Loucy (cell line): ENCODE measurements around the gene CACNA2D1.

ENCODE experiments used
- H2AFZ ChIP-seq: fragments of 200-600 bp; sonication (generic); 2 replicates; pipeline ENCODE4 v1.6.0; 2016; ENCODE audit warnings: antibody characterized with exemption, mild to moderate bottlenecking, low read length, moderate library complexity
- H3F3A ChIP-seq: fragments of 200-600 bp; 2 replicates; pipeline ENCODE4 v1.6.0; 2016; ENCODE audit warnings: antibody characterized with exemption, low read depth, mild to moderate bottlenecking
- H3K27me3 ChIP-seq: fragments of 200-600 bp; sonication (generic); 2 replicates; pipeline ENCODE4 v1.6.1; 2014; ENCODE audit warnings: low read length, mild to moderate bottlenecking; ENCODE audit not compliant: insufficient read depth, poor library complexity, severe bottlenecking
- H3K36me3 ChIP-seq: fragments of 200-600 bp; sonication (generic); 2 replicates; pipeline ENCODE4 v1.6.1; 2016; ENCODE audit warnings: low read length; ENCODE audit not compliant: insufficient read depth
- H3K4me1 ChIP-seq: fragments of 200-600 bp; sonication (generic); 2 replicates; pipeline ENCODE4 v1.5.1; 2014; ENCODE audit warnings: low read length, mild to moderate bottlenecking; ENCODE audit not compliant: insufficient read depth, poor library complexity, severe bottlenecking
- H3K4me2 ChIP-seq: fragments of 200-600 bp; sonication (generic); 2 replicates; pipeline ENCODE4 v1.6.0; 2014; ENCODE audit warnings: antibody characterized with exemption, low read length, low read depth, mild to moderate bottlenecking; ENCODE audit not compliant: poor library complexity, severe bottlenecking
- H3K4me3 ChIP-seq: fragments of 200-600 bp; sonication (generic); 2 replicates; pipeline ENCODE4 v1.5.1; 2014; ENCODE audit warnings: low read length, mild to moderate bottlenecking, mixed read lengths; ENCODE audit not compliant: poor library complexity, severe bottlenecking
- H3K79me2 ChIP-seq: fragments of 200-600 bp; sonication (generic); 2 replicates; pipeline ENCODE4 v1.6.1; 2014; ENCODE audit warnings: low read length; ENCODE audit not compliant: insufficient read depth
- H3K9ac ChIP-seq: fragments of 200-600 bp; sonication (generic); 2 replicates; pipeline ENCODE4 v1.6.0; 2014; ENCODE audit warnings: mild to moderate bottlenecking, low read depth, low read length, moderate library complexity; ENCODE audit not compliant: poor library complexity, severe bottlenecking
- H3K9me2 ChIP-seq: fragments of 200-600 bp; sonication (generic); replicated peaks from 2 replicates; pipeline ENCODE4 v1.6.1; 2016; ENCODE audit warnings: low read depth, low read length, mixed read lengths
- H3K9me3 ChIP-seq: fragments of 200-600 bp; sonication (generic); 2 replicates; pipeline ENCODE4 v1.6.1; 2014; ENCODE audit warnings: mild to moderate bottlenecking, antibody characterized with exemption, low read length, low read depth; ENCODE audit not compliant: insufficient read depth
- H4K20me1 ChIP-seq: fragments of 200-600 bp; sonication (generic); 2 replicates; pipeline ENCODE4 v1.6.0; 2014; ENCODE audit warnings: antibody characterized with exemption, low read length, mild to moderate bottlenecking; ENCODE audit not compliant: insufficient read depth, poor library complexity, severe bottlenecking
- EZH2phosphoT487 ChIP-seq: fragments of 200-600 bp; IDR thresholded peaks from 2 replicates; pipeline ENCODE4 v1.6.1; 2018; ENCODE audit warnings: antibody characterized with exemption, mild to moderate bottlenecking, moderate library complexity, borderline replicate concordance
- TF ChIP-seq, protein P1 (sequence below): fragments of 200-600 bp; sonication (generic); conservative IDR thresholded peaks from 2 replicates; pipeline ENCODE4 v1.5.1; 2014; ENCODE audit warnings: mild to moderate bottlenecking, antibody characterized with exemption, low read length

CACNA2D1 gene

DNA sequence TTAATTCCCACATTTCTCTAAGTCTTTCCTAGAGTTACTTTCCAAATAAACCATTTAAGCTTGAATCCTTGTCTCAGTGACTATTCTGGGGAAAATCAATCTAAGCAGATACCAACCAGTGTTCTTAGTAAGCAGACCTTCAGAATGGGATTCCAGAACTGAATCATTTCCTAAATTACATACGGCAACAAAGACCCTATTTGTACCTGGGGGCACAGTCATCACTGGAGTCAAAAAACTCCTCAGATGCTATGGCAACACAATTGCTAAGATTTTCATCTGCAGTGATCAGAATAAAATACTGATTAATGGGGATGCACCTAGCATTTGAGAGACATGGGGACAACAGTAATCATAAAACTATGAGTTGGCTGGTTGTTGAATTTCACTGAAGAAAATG, 389.0 kb downstream of the CACNA2D1 start:
- no peak overlapping the region for H3K9ac ChIP-seq
- H3K9me3 ChIP-seq = no peaks in the 10 kb centered on the region
- no peaks in the 10 kb centered on the region for H3K36me3 ChIP-seq
- no peaks in the 10 kb centered on the region for H3K27me3 ChIP-seq
- no peaks in the 10 kb centered on the region for H4K20me1 ChIP-seq
- no peak overlapping the region for H3K4me2 ChIP-seq
- H3K9me2 ChIP-seq = no peaks in the 10 kb centered on the region
- no peak overlapping the region for H2AFZ ChIP-seq
- no peaks in the 10 kb centered on the region for H3F3A ChIP-seq
- no peaks in the 10 kb centered on the region for H3K79me2 ChIP-seq
- H3K4me3 ChIP-seq = no peak overlapping the region
- TF ChIP-seq, protein P1, sequence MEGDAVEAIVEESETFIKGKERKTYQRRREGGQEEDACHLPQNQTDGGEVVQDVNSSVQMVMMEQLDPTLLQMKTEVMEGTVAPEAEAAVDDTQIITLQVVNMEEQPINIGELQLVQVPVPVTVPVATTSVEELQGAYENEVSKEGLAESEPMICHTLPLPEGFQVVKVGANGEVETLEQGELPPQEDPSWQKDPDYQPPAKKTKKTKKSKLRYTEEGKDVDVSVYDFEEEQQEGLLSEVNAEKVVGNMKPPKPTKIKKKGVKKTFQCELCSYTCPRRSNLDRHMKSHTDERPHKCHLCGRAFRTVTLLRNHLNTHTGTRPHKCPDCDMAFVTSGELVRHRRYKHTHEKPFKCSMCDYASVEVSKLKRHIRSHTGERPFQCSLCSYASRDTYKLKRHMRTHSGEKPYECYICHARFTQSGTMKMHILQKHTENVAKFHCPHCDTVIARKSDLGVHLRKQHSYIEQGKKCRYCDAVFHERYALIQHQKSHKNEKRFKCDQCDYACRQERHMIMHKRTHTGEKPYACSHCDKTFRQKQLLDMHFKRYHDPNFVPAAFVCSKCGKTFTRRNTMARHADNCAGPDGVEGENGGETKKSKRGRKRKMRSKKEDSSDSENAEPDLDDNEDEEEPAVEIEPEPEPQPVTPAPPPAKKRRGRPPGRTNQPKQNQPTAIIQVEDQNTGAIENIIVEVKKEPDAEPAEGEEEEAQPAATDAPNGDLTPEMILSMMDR = no peak
- TF ChIP-seq EZH2phosphoT487 = no peak
- no peaks in the 10 kb centered on the region for H3K4me1 ChIP-seq

DNA sequence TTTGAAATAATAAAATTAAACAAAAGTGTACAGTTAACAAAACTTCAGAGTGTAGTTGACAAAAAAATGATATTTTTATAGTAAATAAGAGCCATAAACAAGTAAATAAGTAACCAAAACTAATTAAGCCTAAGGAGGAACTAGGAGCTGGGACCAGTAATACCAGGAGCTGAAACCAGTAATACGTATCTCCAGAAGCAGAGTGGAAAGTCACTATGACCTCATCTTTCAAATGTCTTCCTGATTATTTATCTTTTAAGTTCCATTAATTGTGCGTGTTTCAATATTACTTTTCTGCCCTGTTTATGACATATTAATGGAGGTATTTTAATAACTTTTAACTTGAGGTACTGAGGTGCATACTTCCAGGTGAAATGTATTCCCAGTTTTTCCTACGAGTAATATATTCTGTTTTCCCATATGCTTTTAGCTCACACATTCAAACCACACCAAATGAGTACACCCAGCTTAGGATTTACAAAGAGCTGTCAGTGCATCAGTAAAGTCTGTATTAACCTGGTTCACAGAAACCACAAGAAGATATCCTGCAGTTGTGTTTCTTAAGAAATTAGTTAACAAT, 390.0 kb downstream of the CACNA2D1 start:
- H3K9ac ChIP-seq = no peak overlapping the region
- H3K9me2 ChIP-seq = no peaks in the 10 kb centered on the region
- no peaks in the 10 kb centered on the region for H3K27me3 ChIP-seq
- no peaks in the 10 kb centered on the region for H3K9me3 ChIP-seq
- H3K4me3 ChIP-seq = no peak overlapping the region
- no peak for TF ChIP-seq EZH2phosphoT487
- TF ChIP-seq, protein P1 = no peak
- no peaks in the 10 kb centered on the region for H3F3A ChIP-seq
- no peaks in the 10 kb centered on the region for H3K36me3 ChIP-seq
- no peaks in the 10 kb centered on the region for H3K79me2 ChIP-seq
- H3K4me2 ChIP-seq = no peak overlapping the region
- H4K20me1 ChIP-seq = no peaks in the 10 kb centered on the region
- no peaks in the 10 kb centered on the region for H3K4me1 ChIP-seq
- H2AFZ ChIP-seq = no peak overlapping the region

DNA sequence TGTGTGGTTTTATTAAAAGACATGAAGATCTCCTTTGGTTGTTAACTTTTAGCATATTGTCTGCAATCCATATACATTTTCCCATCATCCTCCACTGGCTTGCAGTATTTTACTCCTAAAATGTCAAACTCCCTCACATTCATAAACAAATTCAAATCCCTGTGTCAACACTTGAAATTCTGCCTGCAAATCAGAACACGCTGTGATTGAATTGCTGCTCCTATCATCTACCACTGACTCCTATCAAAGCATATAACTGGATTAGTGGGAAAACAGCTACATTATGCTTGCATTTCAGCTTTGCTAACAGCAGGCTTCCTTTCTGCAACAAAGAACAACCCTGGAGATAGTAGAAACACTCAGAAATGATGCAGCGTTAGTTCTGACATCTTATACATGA, 392.0 kb downstream of the CACNA2D1 start:
- H3K4me3 ChIP-seq = no peak overlapping the region
- no peaks in the 10 kb centered on the region for H3F3A ChIP-seq
- H3K9ac ChIP-seq = no peak overlapping the region
- no peak overlapping the region for H2AFZ ChIP-seq
- no peaks in the 10 kb centered on the region for H3K9me2 ChIP-seq
- H3K27me3 ChIP-seq = no peaks in the 10 kb centered on the region
- no peaks in the 10 kb centered on the region for H3K36me3 ChIP-seq
- no peaks in the 10 kb centered on the region for H3K79me2 ChIP-seq
- no peaks in the 10 kb centered on the region for H3K9me3 ChIP-seq
- no peaks in the 10 kb centered on the region for H4K20me1 ChIP-seq
- no peak overlapping the region for H3K4me2 ChIP-seq
- TF ChIP-seq, protein P1 = no peak
- TF ChIP-seq EZH2phosphoT487 = no peak
- no peaks in the 10 kb centered on the region for H3K4me1 ChIP-seq
